ENCODE measurements around the gene SYCP2.

DNA sequence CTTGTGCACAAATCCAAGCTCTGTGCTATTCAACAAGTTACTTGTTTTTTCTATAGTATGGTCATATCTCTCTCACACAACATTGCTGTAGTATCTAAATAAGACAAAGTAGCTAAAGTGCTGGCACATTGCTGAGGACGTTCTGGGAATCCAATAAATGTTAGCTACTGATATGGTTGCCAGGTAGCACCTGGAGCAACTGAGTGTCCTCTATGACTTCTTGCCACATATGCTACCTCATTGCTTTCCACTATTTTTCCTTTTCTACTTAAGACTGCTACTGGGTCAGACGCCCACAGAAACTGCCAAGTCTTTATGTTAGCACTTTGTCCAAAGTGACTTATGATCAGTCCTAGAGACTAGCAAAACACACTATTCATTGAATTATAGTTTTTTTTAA lies 85.3 kb downstream of the SYCP2 start:
- TF ChIP-seq CTCF (IDR thresholded peaks at IDR 0.05) (no peak), POLR2A (IDR thresholded peaks at IDR 0.05) (no peak), POLR2AphosphoS5 (IDR thresholded peaks at IDR 0.05) (no peak)
